ENCODE measurements around the gene LRRC8E. TPM values are rescaled to one million over a fixed set of nuclear protein-coding genes. Genes with fewer than 3 reads are reported as not detected.

The LRRC8E gene
- total and polyA plus RNA-seq, 2 of the 8 experiments (the other 6 are each of a cell fraction or from before 2014, with no cell fraction given): 2.7 to 2.9 TPM

- TF ChIP-seq RNF2 (IDR thresholded peaks at IDR 0.05; ENCODE audit: borderline replicate concordance, low read depth, low read length, missing control alignments, poor library complexity, severe bottlenecking): no peak
- no peak for TF ChIP-seq HDAC6 (IDR thresholded peaks at IDR 0.05; ENCODE audit: low read depth, low read length)
- TF ChIP-seq SAP30 (IDR thresholded peaks at IDR 0.05; ENCODE audit: insufficient read depth, insufficient replicate concordance, low read length): no peak
- TF ChIP-seq SP1 (IDR thresholded peaks at IDR 0.05; ENCODE audit: low read depth, low read length): no peak
- no peak for TF ChIP-seq ASH2L (IDR thresholded peaks at IDR 0.05; ENCODE audit: low read length)
- no peak for TF ChIP-seq TAF7 (optimal IDR thresholded peaks at IDR 0.05; ENCODE audit: borderline replicate concordance, low read depth, low read length)
- TF ChIP-seq BACH1 (IDR thresholded peaks at IDR 0.05; ENCODE audit: low read length): no peak
- TF ChIP-seq CHD2 (IDR thresholded peaks at IDR 0.05; ENCODE audit: low read length): no peak
These were observed 54.7 kb downstream of the LRRC8E start (continued) for GRCh38 chr19:7942981-7943443.

Data from H1 (cell line).